OCI-LY7 (cell line): ENCODE data around the gene SPDYE17.
"Not testable (repeated sequence)": the region's sequence is repeated elsewhere in the genome, so short reads cannot be mapped to it uniquely, and the experiment has no call there.

Experiments
- EZH2phosphoT487 ChIP-seq: fragments of 200-600 bp; sonication (generic); IDR thresholded peaks from 2 replicates; pipeline ENCODE4 v1.6.1; 2018; ENCODE audit warnings: low read depth, borderline replicate concordance, mild to moderate bottlenecking, mixed run types, antibody characterized with exemption, low read length, moderate library complexity, mixed read lengths
- TF ChIP-seq, protein P1 (sequence below): fragments of 200-600 bp; sonication (generic); conservative IDR thresholded peaks from 2 replicates; pipeline ENCODE4 v1.5.1; 2014; ENCODE audit warnings: mild to moderate bottlenecking, antibody characterized with exemption, low read length, moderate library complexity, mixed read lengths

DNA sequence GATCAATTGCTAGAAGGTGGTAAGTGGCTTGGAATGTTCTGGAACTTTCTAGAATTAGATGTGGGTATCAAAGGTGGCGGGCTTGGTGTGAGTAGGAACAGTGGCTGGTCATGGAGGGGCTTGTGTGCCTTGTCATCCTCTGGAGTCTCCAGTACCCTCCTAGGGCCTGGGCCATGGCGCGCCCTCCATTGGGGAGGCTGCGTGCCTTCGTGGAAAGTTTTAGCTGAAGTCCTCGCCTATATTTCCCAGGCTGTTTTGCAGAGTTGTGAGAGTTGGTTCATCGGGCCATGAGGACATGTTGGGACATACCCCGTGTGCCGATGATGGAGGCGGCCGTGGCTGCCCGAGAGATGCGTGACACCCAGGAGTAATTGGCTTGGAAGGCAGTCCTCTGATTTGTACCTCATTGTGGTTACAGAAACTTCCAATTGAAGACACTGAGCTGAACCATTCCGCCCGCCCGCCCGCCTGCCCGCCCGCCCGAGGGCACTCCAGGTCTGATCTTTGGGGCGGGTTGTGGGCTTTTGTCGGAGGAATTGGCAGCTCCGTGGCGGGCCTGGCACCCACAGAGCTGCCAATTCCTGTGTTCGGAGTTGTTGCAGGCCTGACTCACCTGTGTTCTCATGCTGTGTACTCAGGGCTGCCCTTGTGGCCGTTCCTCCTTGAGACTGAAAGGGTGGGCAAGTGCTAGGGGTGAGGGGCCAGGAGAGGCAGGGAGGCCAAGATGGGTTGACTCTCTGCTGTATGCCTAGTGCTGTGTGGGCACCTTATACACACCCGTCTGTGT is 57.2 kb downstream of the SPDYE17 start:
- TF ChIP-seq EZH2phosphoT487, result not testable (repeated sequence)
- TF ChIP-seq, protein P1, sequence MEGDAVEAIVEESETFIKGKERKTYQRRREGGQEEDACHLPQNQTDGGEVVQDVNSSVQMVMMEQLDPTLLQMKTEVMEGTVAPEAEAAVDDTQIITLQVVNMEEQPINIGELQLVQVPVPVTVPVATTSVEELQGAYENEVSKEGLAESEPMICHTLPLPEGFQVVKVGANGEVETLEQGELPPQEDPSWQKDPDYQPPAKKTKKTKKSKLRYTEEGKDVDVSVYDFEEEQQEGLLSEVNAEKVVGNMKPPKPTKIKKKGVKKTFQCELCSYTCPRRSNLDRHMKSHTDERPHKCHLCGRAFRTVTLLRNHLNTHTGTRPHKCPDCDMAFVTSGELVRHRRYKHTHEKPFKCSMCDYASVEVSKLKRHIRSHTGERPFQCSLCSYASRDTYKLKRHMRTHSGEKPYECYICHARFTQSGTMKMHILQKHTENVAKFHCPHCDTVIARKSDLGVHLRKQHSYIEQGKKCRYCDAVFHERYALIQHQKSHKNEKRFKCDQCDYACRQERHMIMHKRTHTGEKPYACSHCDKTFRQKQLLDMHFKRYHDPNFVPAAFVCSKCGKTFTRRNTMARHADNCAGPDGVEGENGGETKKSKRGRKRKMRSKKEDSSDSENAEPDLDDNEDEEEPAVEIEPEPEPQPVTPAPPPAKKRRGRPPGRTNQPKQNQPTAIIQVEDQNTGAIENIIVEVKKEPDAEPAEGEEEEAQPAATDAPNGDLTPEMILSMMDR, result not testable (repeated sequence)
